ENCODE data around the gene MYMK.

Gene MYMK

GRCh38 chr9:133477992-133478850 is 46.5 kb downstream of the MYMK start:
- DNase-seq = no peak

GRCh38 chr9:133477461-133477860 is 47.3 kb downstream of the MYMK start:
- no peak for DNase-seq

GRCh38 chr9:133476941-133477340 is 47.8 kb downstream of the MYMK start:
- no peak for DNase-seq

GRCh38 chr9:133476036-133476931 is 48.5 kb downstream of the MYMK start:
- DNase-seq = no peak

- no peak for DNase-seq
Observed at GRCh38 chr9:133475292-133476012, 49.3 kb downstream of the MYMK start.

GRCh38 chr9:133474853-133475252 is 49.9 kb downstream of the MYMK start:
- DNase-seq = no peak

GRCh38 chr9:133474215-133474614 is 50.5 kb downstream of the MYMK start:
- DNase-seq = no peak

- no peak for DNase-seq
Observed at GRCh38 chr9:133473743-133474142, 51.0 kb downstream of the MYMK start.

GRCh38 chr9:133472753-133473378 is 51.9 kb downstream of the MYMK start:
- no peak for DNase-seq

GRCh38 chr9:133472277-133472645 is 52.5 kb downstream of the MYMK start:
- no peak for DNase-seq

GRCh38 chr9:133471551-133472276 is 53.0 kb downstream of the MYMK start:
- no peak for DNase-seq

- DNase-seq = no peak
Observed at GRCh38 chr9:133470988-133471387, 53.8 kb downstream of the MYMK start.

GRCh38 chr9:133470427-133470924 is 54.3 kb downstream of the MYMK start:
- DNase-seq = no peak

GRCh38 chr9:133468777-133469421 is 55.9 kb downstream of the MYMK start:
- no peak for DNase-seq

GRCh38 chr9:133468374-133468773 is 56.4 kb downstream of the MYMK start:
- no peak for DNase-seq

GRCh38 chr9:133467101-133467500 is 57.7 kb downstream of the MYMK start:
- DNase-seq = no peak

- DNase-seq = no peak
Observed at GRCh38 chr9:133465984-133466383, 58.8 kb downstream of the MYMK start.

GRCh38 chr9:133464638-133465037 is 60.1 kb downstream of the MYMK start:
- DNase-seq = no peak

Data from NCI-H748 treated with DMSO at 0.1 percent for 48 hours (cell line).